Stimulated activated CD4-positive, alpha-beta T cell treated with anti-CD3 and anti-CD28 coated beads, Interleukin-4, amount 100 ng/mL, for 24 hours (primary cell): Measurements from ENCODE around the gene CCNT2.
A peak's percentile ranks its signal among the peaks of the same experiment; 100 is the strongest.
"Not testable (repeated sequence)": the region's sequence is repeated elsewhere in the genome, so short reads cannot be mapped to it uniquely, and the experiment has no call there.

ENCODE experiments used
- DNase-seq: peaks from one replicate; pipeline ENCODE4 v3.0.0-alpha.2; 2020

The CCNT2 gene

GRCh38 chr2:134918526-134919340 lies at the start of gene CCNT2:
CCNT2 (plus strand) TSS chr2:134918822; CDS start chr2:134918855, 33 bp downstream.
- peak; percentile 100 for DNase-seq

GRCh38 chr2:134869946-134870736 lies 48.5 kb upstream of the CCNT2 start:
- DNase-seq = no peak

GRCh38 chr2:134873152-134873551 lies 45.5 kb upstream of the CCNT2 start:
- DNase-seq = no peak

GRCh38 chr2:134875309-134875708 lies 43.3 kb upstream of the CCNT2 start:
- no peak for DNase-seq

GRCh38 chr2:134882773-134883172 lies 35.8 kb upstream of the CCNT2 start:
- no peak for DNase-seq

- no peak for DNase-seq
These were observed 34.9 kb upstream of the CCNT2 start for GRCh38 chr2:134883552-134884293.

GRCh38 chr2:134884435-134884834 lies 34.2 kb upstream of the CCNT2 start:
- DNase-seq = no peak

GRCh38 chr2:134892282-134893035 lies 26.2 kb upstream of the CCNT2 start:
- no peak for DNase-seq

GRCh38 chr2:134897932-134898331 lies 20.7 kb upstream of the CCNT2 start:
- DNase-seq = no peak

GRCh38 chr2:134899204-134899603 lies 19.4 kb upstream of the CCNT2 start:
- no peak for DNase-seq

- DNase-seq = no peak
These were observed 18.5 kb upstream of the CCNT2 start for GRCh38 chr2:134900151-134900550.

GRCh38 chr2:134903701-134904100 lies 14.9 kb upstream of the CCNT2 start:
- not testable (repeated sequence) for DNase-seq

GRCh38 chr2:134905168-134905567 lies 13.5 kb upstream of the CCNT2 start:
- no peak for DNase-seq

GRCh38 chr2:134906726-134907125 lies 11.9 kb upstream of the CCNT2 start:
- DNase-seq = no peak

- DNase-seq = not testable (repeated sequence)
These were observed 11.0 kb upstream of the CCNT2 start for GRCh38 chr2:134907441-134908116.

- DNase-seq = no peak
These were observed 7.7 kb upstream of the CCNT2 start for GRCh38 chr2:134910763-134911399.

- no peak for DNase-seq
These were observed 7.2 kb upstream of the CCNT2 start for GRCh38 chr2:134911400-134911785.

- no peak for DNase-seq
These were observed 6.3 kb upstream of the CCNT2 start for GRCh38 chr2:134912361-134912760.

GRCh38 chr2:134917360-134917865 lies 1.2 kb upstream of the CCNT2 start:
- DNase-seq = peak; percentile 4

- DNase-seq = peak; percentile 89
These were observed 615 bp upstream of the CCNT2 start for GRCh38 chr2:134917888-134918525.
